OCI-LY7 (cell line): ENCODE results near the gene OR56A3. TPM values are rescaled to one million over a fixed set of nuclear protein-coding genes. Genes with fewer than 3 reads are reported as not detected.

Experiments
- BruUV-seq: library from RNA; stranded (reverse); fragments of 400-500 nt; replicated peaks from 2 replicates; lab custom pipeline; 2021; lab: Mats Ljungman, UMichigan
- CTCF ChIA-PET: fragments of 300-600 bp; sonication (Branson Sonifier 250); formaldehyde crosslinking; loops from one replicate; lab custom pipeline; 2022; ENCODE audit warnings: antibody characterized with exemption; ENCODE audit not compliant: unreplicated experiment; lab: Charles Lee
- POLR2A ChIA-PET: fragments of 300-600 bp; sonication (Branson Sonifier 250); formaldehyde crosslinking; loops from one replicate; lab custom pipeline; 2022; ENCODE audit warnings: antibody characterized with exemption; lab: Charles Lee
- DNase-seq: peaks from one replicate; pipeline ENCODE4 v3.0.0-alpha.2; 2015; ENCODE audit warnings: low spot score
- H2AFZ ChIP-seq: fragments of 200-600 bp; sonication (generic), shearing (Covaris generic); 2 replicates; pipeline ENCODE4 v1.6.1; 2014; ENCODE audit warnings: mild to moderate bottlenecking, antibody characterized with exemption, low read length, moderate library complexity
- H3K27ac ChIP-seq: fragments of 200-600 bp; sonication (generic); 2 replicates; pipeline ENCODE4 v1.5.1; 2014; ENCODE audit warnings: mixed run types, low read depth, mild to moderate bottlenecking, moderate library complexity, low read length, inconsistent platforms; ENCODE audit not compliant: poor library complexity, severe bottlenecking
- H3K36me3 ChIP-seq: fragments of 200-600 bp; sonication (generic); 2 replicates; pipeline ENCODE4 v1.6.1; 2014; ENCODE audit warnings: mild to moderate bottlenecking, antibody characterized with exemption, low read length, moderate library complexity, mixed read lengths; ENCODE audit not compliant: insufficient read depth
- H3K4me1 ChIP-seq: fragments of 200-600 bp; sonication (generic); 2 replicates; pipeline ENCODE4 v1.5.1; 2014; ENCODE audit warnings: mild to moderate bottlenecking, low read length; ENCODE audit not compliant: insufficient read depth, poor library complexity, severe bottlenecking
- H3K4me2 ChIP-seq: fragments of 200-600 bp; sonication (generic); 2 replicates; pipeline ENCODE4 v1.6.1; 2014; ENCODE audit warnings: mild to moderate bottlenecking, low read length
- H3K4me3 ChIP-seq: fragments of 200-600 bp; sonication (generic); 2 replicates; pipeline ENCODE4 v1.5.1; 2014; ENCODE audit warnings: mild to moderate bottlenecking, low read depth, low read length; ENCODE audit not compliant: poor library complexity, severe bottlenecking
- H3K79me2 ChIP-seq: fragments of 200-600 bp; sonication (generic); 2 replicates; pipeline ENCODE4 v1.6.1; 2016; ENCODE audit warnings: low read depth, mild to moderate bottlenecking, low read length, moderate library complexity, mixed read lengths; ENCODE audit not compliant: insufficient read depth
- H3K9me2 ChIP-seq: fragments of 200-600 bp; sonication (generic); 2 replicates; pipeline ENCODE4 v1.6.1; 2016; ENCODE audit warnings: mild to moderate bottlenecking, low read length, mixed read lengths; ENCODE audit not compliant: insufficient read depth
- H3K9me3 ChIP-seq: fragments of 200-600 bp; sonication (generic); 2 replicates; pipeline ENCODE4 v1.6.1; 2014; ENCODE audit warnings: mild to moderate bottlenecking, mixed run types, low read length, mixed read lengths
- H4K20me1 ChIP-seq: fragments of 200-600 bp; sonication (generic); 2 replicates; pipeline ENCODE4 v1.6.1; 2014; ENCODE audit warnings: mild to moderate bottlenecking, antibody characterized with exemption, low read length, moderate library complexity, mixed read lengths; ENCODE audit not compliant: insufficient read depth
- CTCF ChIP-seq: fragments of 200-600 bp; sonication (generic); conservative IDR thresholded peaks from 2 replicates; pipeline ENCODE4 v1.5.1; 2014; ENCODE audit warnings: mild to moderate bottlenecking, antibody characterized with exemption, low read length, moderate library complexity, mixed read lengths
- EZH2phosphoT487 ChIP-seq: fragments of 200-600 bp; sonication (generic); IDR thresholded peaks from 2 replicates; pipeline ENCODE4 v1.6.1; 2018; ENCODE audit warnings: low read depth, borderline replicate concordance, mild to moderate bottlenecking, mixed run types, antibody characterized with exemption, low read length, moderate library complexity, mixed read lengths
- intact Hi-C: fragments of 100-400 bp; cut with micrococcal nuclease; formaldehyde crosslinking; loops from one replicate; pipeline ENCODE4 v1.10.0; 2022; ENCODE audit not compliant: unreplicated experiment
- total RNA-seq, 2 experiments: library from RNA; depleted of rRNA in 1 of 2; stranded (reverse); fragments of >200 nt in 1 of 2; shearing (Covaris generic) in 1 of 2; gene quantifications; 2 replicates each; pipeline ENCODE4 v1.2.3, GENCODE V29; 2014 to 2022

Gene OR56A3
- total RNA-seq, 2 experiments from 2014 or later: not detected

- no peak overlapping the region for H3K4me3 ChIP-seq
- BruUV-seq: no TSS peak
- H3K4me2 ChIP-seq: no peak overlapping the region
- H3K79me2 ChIP-seq: no peaks in the 10 kb centered on the region
- intact Hi-C loops: no loop called here
- no peaks in the 10 kb centered on the region for H3K9me2 ChIP-seq
- no peak overlapping the region for H3K27ac ChIP-seq
- no peaks in the 10 kb centered on the region for H3K4me1 ChIP-seq
- no peaks in the 10 kb centered on the region for H3K9me3 ChIP-seq
- H4K20me1 ChIP-seq: no peaks in the 10 kb centered on the region
- DNase-seq: no peak
- CTCF ChIA-PET: no interaction called here
- H3K36me3 ChIP-seq: no peaks in the 10 kb centered on the region
- H2AFZ ChIP-seq: no peak overlapping the region
- POLR2A ChIA-PET: no interaction called here
- no peak for TF ChIP-seq EZH2phosphoT487
Observed at GRCh38 chr11:5923794-5924193, 18.3 kb upstream of the OR56A3 start.

- CTCF ChIA-PET: no interaction called here
- Histone ChIP-seq H4K20me1 (no peaks in the 10 kb centered on the region), H3K4me3 (no peak overlapping the region), H3K36me3 (no peaks in the 10 kb centered on the region), H3K9me3 (no peaks in the 10 kb centered on the region), H3K9me2 (no peaks in the 10 kb centered on the region), H3K4me2 (no peak overlapping the region), H3K79me2 (no peaks in the 10 kb centered on the region), H3K27ac (no peak overlapping the region), H2AFZ (no peak overlapping the region), H3K4me1 (no peaks in the 10 kb centered on the region)
- POLR2A ChIA-PET: interaction anchor here (0.6 kb wide), 1 partner anchor 185 kb away, joined by 3 read pairs; no protein-coding TSS in a partner anchor
- intact Hi-C loops: no loop called here
- no TSS peak for BruUV-seq
- DNase-seq: no peak
- TF ChIP-seq EZH2phosphoT487: no peak
- no peak for TF ChIP-seq CTCF
Observed at GRCh38 chr11:5928271-5928670, 13.8 kb upstream of the OR56A3 start.

- POLR2A ChIA-PET: no interaction called here
Observed at GRCh38 chr11:5928811-5929210, 13.2 kb upstream of the OR56A3 start.

More at GRCh38 chr11:5928811-5929210, 13.2 kb upstream of the OR56A3 start:
- Histone ChIP-seq H3K79me2 (no peaks in the 10 kb centered on the region), H3K27ac (no peak overlapping the region), H4K20me1 (no peaks in the 10 kb centered on the region), H3K9me3 (no peaks in the 10 kb centered on the region), H3K4me3 (no peak overlapping the region), H3K4me1 (no peaks in the 10 kb centered on the region), H3K4me2 (no peak overlapping the region), H3K36me3 (no peaks in the 10 kb centered on the region), H3K9me2 (no peaks in the 10 kb centered on the region), H2AFZ (no peak overlapping the region)
- intact Hi-C loops: no loop called here
- TF ChIP-seq EZH2phosphoT487 (no peak), CTCF (no peak)
- CTCF ChIA-PET: no interaction called here
- no TSS peak for BruUV-seq
- DNase-seq: no peak
